ENCODE measurements around the gene POTEM. TPM values are rescaled to one million over a fixed set of nuclear protein-coding genes. Genes with fewer than 3 reads are reported as not detected.
"Not testable (repeated sequence)": the region's sequence is repeated elsewhere in the genome, so short reads cannot be mapped to it uniquely, and the experiment has no call there.

POTEM gene
- total RNA-seq: not detected in 2 replicates

DNA sequence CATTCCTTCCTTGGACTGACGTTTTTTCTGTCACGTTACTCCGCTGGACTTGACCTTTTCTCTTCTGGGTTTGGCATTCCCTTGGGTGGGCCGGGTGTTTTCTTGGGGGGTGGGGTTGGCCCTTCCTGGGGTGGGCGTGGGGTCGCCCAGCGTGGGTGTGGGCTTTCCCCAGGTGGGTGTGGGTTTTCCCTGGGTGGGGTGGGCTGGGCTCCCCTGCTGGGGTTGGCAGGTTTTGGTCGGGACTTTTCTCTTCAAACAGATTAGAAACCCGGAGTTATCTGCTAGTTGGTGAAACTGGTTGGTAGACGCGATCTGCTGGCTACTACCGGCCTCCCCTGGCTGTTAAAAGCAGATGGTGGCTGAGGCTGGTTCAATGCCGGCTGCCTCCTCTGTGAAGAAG is at the start of gene POTEM:
Gene POTEM (plus strand): TSS at position 301 of the 400 bp plus-strand sequence. CDS start 52 bp downstream, at position 353.
- not testable (repeated sequence) for DNase-seq (ENCODE audit: extremely low read depth, low read depth, low spot score)

DNA sequence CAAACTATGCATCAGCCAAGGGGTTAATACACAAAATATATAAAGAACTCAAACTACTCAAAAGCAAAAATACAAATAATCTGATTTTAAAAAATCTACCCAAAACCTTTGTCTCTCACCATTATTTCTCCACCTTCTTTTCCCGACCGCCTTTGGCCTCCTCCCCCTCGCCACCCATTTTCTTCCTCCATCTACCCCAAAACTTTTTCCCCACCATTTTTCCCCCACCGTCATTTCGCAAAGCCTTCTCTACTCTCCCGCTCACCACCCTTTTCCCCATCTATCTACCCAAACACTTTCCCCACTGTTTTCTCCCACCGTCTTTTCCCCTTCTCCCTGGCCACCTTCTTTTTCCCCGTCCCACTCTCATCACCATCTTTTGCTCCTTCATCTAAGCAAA is 48.9 kb upstream of the POTEM start:
- not testable (repeated sequence) for DNase-seq (ENCODE audit: extremely low read depth, low read depth, low spot score)

DNA sequence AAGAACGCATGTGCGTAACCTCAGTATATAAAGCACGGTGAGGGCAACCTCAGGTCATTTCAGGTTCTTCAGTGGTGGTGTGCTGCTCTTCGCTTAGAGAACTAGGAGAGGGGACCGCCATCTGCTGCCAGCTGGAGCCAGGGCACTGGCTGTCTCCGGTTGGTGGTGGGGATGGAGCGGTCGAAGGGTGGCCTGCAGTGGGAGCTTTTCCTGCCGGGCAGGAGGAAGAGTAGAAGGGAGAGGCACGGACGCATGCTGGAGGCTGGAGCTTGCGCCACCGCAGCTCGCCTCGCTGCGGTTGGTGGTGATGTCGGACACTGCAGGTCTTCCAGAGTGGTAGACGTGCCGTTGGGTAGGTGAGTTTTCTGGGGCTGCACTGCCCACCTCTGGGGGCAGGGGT is 47.2 kb upstream of the POTEM start:
- DNase-seq (ENCODE audit: extremely low read depth, low read depth, low spot score): not testable (repeated sequence)

GRCh38 chr14:18921055-18921701 is 46.1 kb upstream of the POTEM start:
- not testable (repeated sequence) for DNase-seq (ENCODE audit: extremely low read depth, low read depth, low spot score)

DNA sequence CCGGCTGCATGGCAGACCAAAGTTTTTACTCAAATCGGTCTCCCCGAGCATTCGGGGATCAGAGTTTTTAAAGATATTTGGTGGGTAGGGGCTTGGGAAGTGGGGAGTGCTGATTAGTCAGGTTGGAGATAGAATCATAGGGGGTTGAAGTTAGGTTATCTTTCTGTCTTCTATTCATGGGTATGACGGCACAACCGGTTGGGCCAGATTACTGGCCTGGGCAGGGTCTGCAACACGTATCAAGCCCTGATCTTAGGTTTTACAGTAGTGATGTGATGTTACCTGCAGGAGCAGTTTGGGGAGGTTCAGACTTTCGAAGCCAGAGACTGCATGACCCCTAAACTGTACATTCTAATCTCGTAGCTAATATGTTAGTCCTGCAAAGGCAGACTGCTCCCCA is 30.4 kb upstream of the POTEM start:
- DNase-seq (ENCODE audit: extremely low read depth, low read depth, low spot score): not testable (repeated sequence)

GRCh38 chr14:18938733-18939132 is 28.5 kb upstream of the POTEM start:
- DNase-seq (ENCODE audit: extremely low read depth, low read depth, low spot score): not testable (repeated sequence)

- DNase-seq (ENCODE audit: extremely low read depth, low read depth, low spot score): not testable (repeated sequence)
These were observed 17.3 kb upstream of the POTEM start for GRCh38 chr14:18949939-18950338.

DNA sequence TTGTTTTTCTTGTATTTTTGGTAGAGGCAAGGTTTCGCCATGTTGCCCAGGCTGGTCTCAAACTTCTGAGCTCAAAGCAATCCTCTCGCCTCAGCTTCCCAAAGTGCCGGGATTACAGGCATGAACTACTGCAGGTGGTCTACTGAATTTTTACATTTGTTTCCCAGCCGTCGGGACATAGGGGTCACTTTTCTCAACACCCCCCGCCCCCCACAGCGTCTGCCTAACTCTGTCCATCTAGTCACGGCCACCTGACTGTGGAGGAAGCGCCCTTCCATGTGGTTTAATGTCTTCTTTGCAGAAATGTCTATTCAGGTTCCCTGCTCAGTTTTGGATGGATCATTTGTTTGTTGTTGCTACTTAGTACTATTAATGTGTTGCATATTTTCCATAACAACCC is 14.1 kb upstream of the POTEM start:
- not testable (repeated sequence) for DNase-seq (ENCODE audit: extremely low read depth, low read depth, low spot score)

- DNase-seq (ENCODE audit: extremely low read depth, low read depth, low spot score): not testable (repeated sequence)
These were observed 11.4 kb upstream of the POTEM start for GRCh38 chr14:18955816-18956215.

- DNase-seq (ENCODE audit: extremely low read depth, low read depth, low spot score): not testable (repeated sequence)
These were observed 5.7 kb upstream of the POTEM start for GRCh38 chr14:18961576-18961975.

DNA sequence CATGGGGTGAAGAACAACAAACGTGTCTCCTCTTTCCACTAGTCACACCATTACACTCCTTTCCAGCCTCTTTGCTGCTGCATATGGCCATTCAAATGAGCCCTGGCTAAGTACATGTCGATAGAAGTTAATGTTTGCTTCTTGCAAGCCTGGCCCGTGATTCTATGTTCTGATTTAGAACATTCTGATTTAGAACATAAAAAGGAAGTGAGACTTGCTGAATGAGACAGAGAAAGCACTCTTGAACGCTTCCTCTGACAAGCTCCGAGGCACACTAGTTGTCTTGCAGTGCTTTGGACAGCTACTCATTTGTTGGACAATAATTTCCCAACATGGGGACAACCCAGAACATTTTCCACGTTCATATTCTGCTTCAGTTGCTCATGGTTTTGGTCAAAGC is 5.1 kb upstream of the POTEM start:
- DNase-seq (ENCODE audit: extremely low read depth, low read depth, low spot score): not testable (repeated sequence)

DNA sequence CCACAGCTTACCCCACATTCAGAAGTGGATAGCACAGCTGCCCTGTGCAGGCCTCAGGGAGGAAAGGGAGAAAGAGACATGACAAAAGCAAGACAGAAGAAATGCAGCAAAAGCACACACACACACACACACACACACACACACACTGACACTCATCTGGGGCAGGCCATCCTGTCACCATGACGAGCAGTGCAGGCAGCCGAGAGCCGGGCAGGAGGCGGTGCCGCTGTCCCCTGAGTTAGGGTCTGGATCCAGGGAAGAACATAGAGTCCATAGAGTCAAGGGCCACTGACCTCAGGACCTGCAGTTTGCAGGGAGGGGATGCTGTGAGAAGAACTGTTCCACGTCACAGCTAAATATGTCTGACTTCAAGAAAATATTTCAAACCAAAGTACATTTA is 4.0 kb upstream of the POTEM start:
- not testable (repeated sequence) for DNase-seq (ENCODE audit: extremely low read depth, low read depth, low spot score)

GRCh38 chr14:18964878-18965277 is 2.4 kb upstream of the POTEM start:
- DNase-seq (ENCODE audit: extremely low read depth, low read depth, low spot score): not testable (repeated sequence)

GRCh38 chr14:19002566-19002965 is 35.3 kb downstream of the POTEM start:
- not testable (repeated sequence) for DNase-seq (ENCODE audit: extremely low read depth, low read depth, low spot score)

DNA sequence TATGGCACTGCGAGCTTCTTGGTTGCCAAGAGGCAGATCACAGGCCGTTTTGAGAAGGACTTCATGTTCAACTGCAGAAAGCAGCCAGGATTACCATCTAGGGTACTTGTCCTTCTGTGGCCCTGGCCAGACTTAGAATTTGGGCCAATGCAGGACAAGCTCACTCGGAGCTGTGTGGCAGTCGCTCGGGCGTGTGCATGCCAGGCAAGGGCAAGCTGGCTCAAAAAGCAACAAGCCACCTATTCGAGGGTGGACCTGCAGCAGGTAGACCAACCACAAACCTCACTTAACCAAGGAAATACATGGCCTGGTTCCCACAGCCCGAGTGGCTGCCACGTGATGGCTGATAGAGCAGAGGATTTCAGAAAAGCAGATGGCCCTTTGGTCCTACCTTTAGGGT is 39.3 kb downstream of the POTEM start:
- DNase-seq (ENCODE audit: extremely low read depth, low read depth, low spot score): not testable (repeated sequence)

- DNase-seq (ENCODE audit: extremely low read depth, low read depth, low spot score): not testable (repeated sequence)
These were observed 40.4 kb downstream of the POTEM start for GRCh38 chr14:19007678-19008077.

DNA sequence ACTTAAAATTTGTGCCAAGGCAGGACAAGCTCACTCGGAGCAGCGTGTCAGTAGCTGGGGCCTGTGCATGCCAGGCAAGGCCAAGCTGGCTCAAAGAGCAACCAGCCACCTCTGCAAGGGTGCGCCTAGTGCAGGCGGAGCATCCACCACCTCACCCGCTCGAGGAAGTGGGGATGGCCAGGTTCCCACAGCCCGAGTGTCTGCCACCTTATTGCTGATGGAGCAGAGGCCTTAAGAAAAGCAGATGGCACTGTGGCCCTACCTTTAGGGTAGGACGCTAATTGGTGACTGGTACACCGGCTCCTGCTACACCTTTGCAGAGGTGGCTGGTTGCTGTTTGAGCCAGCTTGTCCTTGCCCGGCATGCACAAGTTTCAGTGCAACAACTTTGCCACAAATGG is 43.8 kb downstream of the POTEM start:
- DNase-seq (ENCODE audit: extremely low read depth, low read depth, low spot score): not testable (repeated sequence)

DNA sequence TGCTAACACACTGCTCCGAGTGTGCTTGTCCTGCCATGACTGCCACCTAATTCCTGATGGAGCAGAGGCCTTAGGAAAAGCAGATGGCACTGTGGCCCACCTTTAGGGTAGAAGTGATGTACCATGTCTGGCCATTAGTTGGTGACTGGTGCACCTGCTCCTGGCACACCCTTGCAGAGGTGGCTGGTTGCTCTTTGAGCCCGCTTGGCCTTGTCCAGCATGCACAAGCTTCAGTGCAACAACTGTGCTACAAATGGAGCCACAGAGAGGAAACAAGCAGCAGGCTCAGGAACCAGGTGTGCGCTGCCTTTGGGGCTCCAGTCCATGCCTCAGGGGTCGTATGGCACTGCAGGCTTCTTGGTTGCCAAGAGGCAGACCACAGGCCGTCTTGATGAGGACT is 44.5 kb downstream of the POTEM start:
- DNase-seq (ENCODE audit: extremely low read depth, low read depth, low spot score): not testable (repeated sequence)

DNA sequence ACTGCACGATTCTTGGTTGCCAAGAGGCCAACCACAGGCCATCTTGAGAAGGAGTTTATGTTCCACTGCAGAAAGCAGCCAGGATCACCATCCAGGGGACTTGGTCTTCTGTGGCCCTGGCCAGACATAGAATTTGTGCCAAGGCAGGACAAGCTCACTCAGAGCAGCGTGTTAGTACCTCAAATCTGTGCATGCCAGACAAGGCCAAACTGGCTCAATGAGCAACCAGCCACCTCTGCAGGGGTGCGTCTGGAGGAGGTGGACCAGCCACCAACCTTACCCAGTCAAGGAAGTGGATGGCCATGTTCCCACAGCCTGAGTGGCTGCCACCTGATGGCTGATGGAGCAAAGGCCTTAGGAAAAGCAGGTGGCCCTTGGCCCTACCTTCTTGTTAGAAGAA is 48.0 kb downstream of the POTEM start:
- DNase-seq (ENCODE audit: extremely low read depth, low read depth, low spot score): not testable (repeated sequence)

GRCh38 chr14:19025080-19025589 is 57.9 kb downstream of the POTEM start:
- not testable (repeated sequence) for DNase-seq (ENCODE audit: extremely low read depth, low read depth, low spot score)

- DNase-seq (ENCODE audit: extremely low read depth, low read depth, low spot score): not testable (repeated sequence)
These were observed 59.6 kb downstream of the POTEM start for GRCh38 chr14:19026649-19027351.

DNA sequence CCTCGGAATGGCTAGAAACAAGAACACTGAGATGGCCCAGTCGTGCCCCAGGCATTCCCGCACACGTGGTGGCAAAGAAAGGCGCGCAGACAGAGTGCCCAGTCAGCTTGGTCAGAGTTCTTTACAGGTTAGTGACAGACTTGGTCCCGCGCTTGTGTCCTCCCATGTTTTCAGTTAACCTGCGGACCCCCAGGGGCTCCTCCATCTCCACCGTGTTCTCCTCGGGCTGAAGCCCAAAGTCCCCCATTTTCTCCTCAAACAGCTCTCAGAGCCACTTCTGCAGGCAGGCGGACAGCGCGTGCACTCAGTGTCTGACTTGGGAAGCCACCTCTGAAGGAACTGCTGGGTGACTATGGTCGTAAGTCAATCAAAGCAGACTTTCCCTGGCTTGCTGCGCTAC is 60.7 kb downstream of the POTEM start:
- not testable (repeated sequence) for DNase-seq (ENCODE audit: extremely low read depth, low read depth, low spot score)
